Ureter (tissue), 1 donor: Measurements from ENCODE around the gene FAM204A. TPM values are rescaled to one million over a fixed set of nuclear protein-coding genes. Genes with fewer than 3 reads are reported as not detected.

ENCODE experiments used
- DNase-seq: peaks from one replicate; pipeline ENCODE4 v3.0.0-alpha.2; 2020; ENCODE audit warnings: low spot score
- total RNA-seq: library from RNA; stranded (reverse); gene quantifications from one replicate; pipeline ENCODE4 v1.2.4, GENCODE V29; 2023
- donor health status: DM: yes; HTN: yes; CAD: no.

FAM204A gene
- total RNA-seq = 69.6 TPM

GRCh38 chr10:118341791-118342637 lies at the start of gene FAM204A:
FAM204A (minus strand) TSS chr10:118342324; CDS start chr10:118336415, 5,909 bp downstream.
- peak; percentile 96 for DNase-seq

- DNase-seq = no peak
Measured at GRCh38 chr10:118383699-118384098, 41.6 kb upstream of the FAM204A start.

DNA sequence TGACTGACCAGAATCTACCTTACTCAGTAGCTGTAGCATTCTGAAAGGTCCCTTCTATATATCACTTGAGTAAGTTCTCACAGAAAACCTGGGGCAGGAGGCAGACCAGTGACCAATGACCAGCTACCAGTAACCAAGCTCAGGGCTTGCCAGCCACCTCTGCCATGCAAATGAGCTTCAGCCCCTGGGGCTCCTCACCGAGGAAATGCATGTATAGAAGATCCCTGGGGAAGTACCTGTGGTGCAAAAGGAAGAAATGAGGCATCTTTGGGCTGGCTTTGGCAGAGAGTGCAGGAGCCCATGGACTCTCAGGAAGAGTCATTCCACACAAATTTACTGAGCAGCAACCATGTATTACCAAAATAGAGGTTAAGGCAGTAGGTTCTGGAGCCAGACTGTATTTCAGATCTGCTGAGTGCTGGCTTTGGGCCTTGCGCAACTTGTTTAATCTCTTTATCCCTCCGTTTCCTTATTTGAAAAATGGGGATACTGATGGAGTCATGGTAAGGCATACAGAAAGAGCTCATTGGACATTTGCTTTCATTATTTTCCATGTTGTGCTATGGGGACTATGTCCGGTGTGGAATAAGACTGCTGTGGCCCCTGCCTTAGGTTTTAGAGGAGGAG lies 41.1 kb upstream of the FAM204A start:
- DNase-seq = no peak

GRCh38 chr10:118374404-118374803 lies 32.3 kb upstream of the FAM204A start:
- no peak for DNase-seq

GRCh38 chr10:118373786-118374185 lies 31.7 kb upstream of the FAM204A start:
- DNase-seq = no peak

GRCh38 chr10:118370499-118370898 lies 28.4 kb upstream of the FAM204A start:
- DNase-seq = no peak

DNA sequence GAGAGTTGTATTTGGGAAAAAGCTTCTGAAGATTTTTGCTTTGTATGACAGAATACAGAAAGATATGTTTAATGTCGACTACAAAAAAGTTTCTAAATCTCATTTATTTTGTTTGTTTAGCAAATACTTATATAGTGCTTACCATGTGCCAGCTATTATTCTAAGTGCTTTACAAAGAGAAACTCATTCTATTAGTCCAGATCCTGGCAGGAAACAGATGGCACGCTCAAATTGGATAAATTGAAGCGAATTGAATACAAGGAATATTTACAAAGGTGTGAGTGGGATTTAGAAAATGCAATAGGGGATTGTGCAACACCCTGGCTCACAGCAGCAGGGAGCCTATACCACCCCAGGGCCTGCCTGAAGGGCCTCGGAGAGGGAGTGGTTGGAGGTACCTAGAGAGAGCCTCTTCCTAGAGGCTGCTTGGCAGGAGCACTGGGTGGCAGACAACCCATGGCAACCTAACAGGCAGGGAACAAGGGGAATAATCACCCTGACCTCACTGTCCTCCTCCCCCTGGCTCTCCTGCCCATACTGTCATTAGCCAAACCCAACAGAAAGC lies 27.6 kb upstream of the FAM204A start:
- no peak for DNase-seq

DNA sequence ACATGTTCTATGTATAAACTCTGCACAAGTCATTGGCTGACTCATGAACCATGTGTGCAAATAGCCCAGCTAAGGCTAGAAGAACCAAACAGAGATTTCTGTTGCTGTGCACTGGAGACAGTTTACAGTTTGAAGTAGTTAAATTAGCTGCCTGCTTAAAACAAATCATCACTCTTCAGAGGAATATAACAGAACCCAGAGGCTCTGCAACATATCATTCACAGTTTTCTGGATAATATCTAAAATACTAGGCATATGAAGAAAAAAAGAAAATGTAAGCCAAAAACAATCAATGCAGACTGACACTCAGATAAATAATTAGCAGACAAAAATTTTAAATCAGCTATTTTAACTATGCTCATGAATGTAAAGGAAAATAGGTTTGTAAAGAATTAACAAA lies 23.6 kb upstream of the FAM204A start:
- DNase-seq = no peak

GRCh38 chr10:118362103-118362502 lies 20.0 kb upstream of the FAM204A start:
- DNase-seq = no peak

GRCh38 chr10:118358327-118358726 lies 16.2 kb upstream of the FAM204A start:
- DNase-seq = no peak

- no peak for DNase-seq
Measured at GRCh38 chr10:118357841-118358240, 15.7 kb upstream of the FAM204A start.

GRCh38 chr10:118356628-118357027 lies 14.5 kb upstream of the FAM204A start:
- DNase-seq = no peak

DNA sequence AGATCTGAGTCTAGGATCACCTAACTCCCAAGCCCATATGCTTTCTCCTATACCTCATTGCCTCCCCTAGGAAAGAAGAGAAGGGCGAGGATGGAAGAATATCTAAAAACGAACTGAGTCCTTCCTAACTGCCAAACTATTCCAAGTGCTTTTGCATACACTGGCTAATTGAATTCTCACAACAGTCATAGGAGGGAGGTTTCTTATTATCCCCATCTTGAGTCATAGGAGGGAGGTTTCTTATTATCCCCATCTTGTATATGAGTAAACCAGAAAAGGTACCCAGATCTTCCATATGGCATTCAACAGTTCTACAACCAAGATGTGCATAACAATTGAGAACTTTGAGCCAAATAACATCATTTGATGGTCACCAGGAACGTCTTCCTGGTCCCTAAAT lies 13.1 kb upstream of the FAM204A start:
- DNase-seq = no peak

- no peak for DNase-seq
Measured at GRCh38 chr10:118349235-118349634, 7.1 kb upstream of the FAM204A start.

DNA sequence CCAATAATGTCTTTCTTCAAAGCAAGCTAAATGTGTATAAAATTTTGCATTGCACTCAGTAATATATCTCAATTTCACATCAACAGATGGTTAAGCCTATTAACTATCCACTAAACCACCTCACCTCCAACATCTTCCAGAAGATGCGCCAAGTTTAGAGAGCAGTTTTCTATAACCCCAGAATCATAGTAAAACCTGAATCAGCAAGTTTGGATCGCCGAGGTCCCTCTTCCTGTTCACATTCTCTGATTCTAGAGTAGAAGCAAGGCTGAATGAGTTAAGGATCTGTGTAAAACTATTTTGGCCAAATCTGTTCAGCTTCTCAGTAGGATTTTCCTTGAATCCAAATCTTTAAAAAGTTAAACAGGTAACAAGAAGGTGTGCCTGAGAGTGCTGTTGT lies 1.4 kb upstream of the FAM204A start:
- DNase-seq = no peak

DNA sequence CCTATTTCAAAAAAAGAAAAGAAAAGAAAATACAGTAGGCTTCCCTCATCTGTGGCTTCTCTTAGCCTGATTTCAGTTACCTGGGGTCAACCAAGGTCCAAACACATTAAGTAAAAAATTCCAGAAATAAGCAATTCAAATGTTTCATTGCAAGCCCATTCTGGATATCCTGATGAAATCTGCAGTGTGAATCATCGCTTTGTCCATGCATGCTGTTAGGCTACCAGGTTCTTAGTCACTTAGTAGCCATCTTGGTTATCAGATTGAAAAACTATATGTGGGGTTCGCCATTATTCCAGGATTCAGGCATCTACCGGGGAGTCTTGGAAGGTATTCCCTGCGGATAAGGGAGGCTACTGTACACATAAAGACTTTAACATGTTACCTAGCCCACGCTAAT lies 991 bp upstream of the FAM204A start:
- no peak for DNase-seq

GRCh38 chr10:118342638-118343020 lies 505 bp upstream of the FAM204A start:
- DNase-seq = no peak

- no peak for DNase-seq
Measured at GRCh38 chr10:118340486-118340885, 1.6 kb downstream of the FAM204A start.

DNA sequence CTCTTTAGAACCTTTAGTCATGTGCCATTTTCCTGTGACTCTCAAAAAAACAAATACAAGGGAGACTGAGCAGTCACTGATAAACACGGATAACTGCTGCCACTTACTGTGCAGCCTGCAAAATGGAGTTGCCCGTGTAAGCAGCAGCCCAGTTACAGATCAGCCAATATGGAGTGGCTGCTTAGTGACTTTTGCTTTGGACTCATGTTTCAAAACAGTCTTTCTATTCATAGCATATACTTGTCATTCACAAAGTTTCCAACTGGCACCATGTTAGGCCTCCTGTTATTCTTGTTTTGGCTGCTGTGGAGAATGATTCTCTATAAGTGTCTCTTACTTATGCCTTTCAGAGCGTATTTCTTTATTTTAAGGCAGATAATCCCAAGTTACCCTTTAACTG lies 3.0 kb downstream of the FAM204A start:
- DNase-seq = no peak

GRCh38 chr10:118337356-118337755 lies 4.8 kb downstream of the FAM204A start:
- DNase-seq = no peak

DNA sequence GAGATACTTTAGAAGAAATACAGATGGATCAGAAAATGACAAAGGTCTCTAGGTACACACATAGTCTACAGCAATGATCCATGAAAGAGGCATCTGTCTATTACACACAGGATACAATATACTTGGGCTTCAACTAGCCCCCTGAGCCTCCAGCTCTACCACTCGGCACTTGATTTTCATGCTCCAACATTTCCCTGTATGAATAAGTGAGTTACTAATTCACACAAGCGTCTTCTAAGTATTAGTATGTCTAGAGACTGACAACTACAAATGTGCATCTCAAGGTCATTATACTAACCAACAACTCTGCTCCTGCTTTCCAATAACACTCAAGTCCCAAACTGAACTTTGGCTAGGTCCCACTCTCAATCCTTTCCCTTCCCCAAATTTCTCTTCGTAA lies 8.3 kb downstream of the FAM204A start:
- DNase-seq = no peak

- DNase-seq = no peak
Measured at GRCh38 chr10:118332948-118333710, 9.0 kb downstream of the FAM204A start.
